SK-N-SH (cell line): Measurements from ENCODE around the gene CLCA4. TPM values are rescaled to one million over a fixed set of nuclear protein-coding genes. Genes with fewer than 3 reads are reported as not detected.

Experiments
- CTCF ChIA-PET: fragments of 300-600, 350-600 bp; formaldehyde crosslinking; extraction: SDS; loops from one replicate; lab custom pipeline; 2021; lab: Yijun Ruan, JAX
- POLR2A ChIA-PET: fragments of 350-600 bp; sonication (Branson Sonifier 250); formaldehyde crosslinking; extraction: SDS; loops from one replicate; lab custom pipeline; 2020; ENCODE audit warnings: antibody characterized with exemption, inconsistent platforms; lab: Yijun Ruan, JAX
- DNase-seq: peaks from one replicate; pipeline ENCODE4 v3.0.0; 2012
- H2AFZ ChIP-seq: fragments of 200-600 bp; sonication (generic); 2 replicates; pipeline ENCODE4 v1.8.1; 2016; ENCODE audit warnings: antibody characterized with exemption, mild to moderate bottlenecking, low read depth
- H3F3A ChIP-seq: fragments of 200-600 bp; sonication (generic); replicated peaks from 2 replicates; pipeline ENCODE3; 2016; ENCODE audit warnings: antibody characterized with exemption, mild to moderate bottlenecking; ENCODE audit not compliant: insufficient read depth
- H3K27ac ChIP-seq, 2 experiments: fragments of 200-500 bp in 1 of 2; fragments of 200-600 bp in 1 of 2; sonication (Bioruptor generic) in 1 of 2; sonication (generic), shearing (Covaris generic) in 1 of 2; 2 replicates each; pipeline versions ENCODE4 v1.5.1 to v1.6.1; 2014 to 2016; ENCODE audit warnings: low read depth in 2 of 2, inconsistent platforms in 1 of 2, low read length in 1 of 2, mild to moderate bottlenecking in 1 of 2, mixed read lengths in 1 of 2
- H3K27me3 ChIP-seq: fragments of 200-600 bp; sonication (generic), shearing (Covaris generic); 2 replicates; pipeline ENCODE4 v1.6.1; 2016; ENCODE audit warnings: mixed run types; ENCODE audit not compliant: insufficient read depth
- H3K36me3 ChIP-seq, 2 experiments: fragments of 200-500 bp in 1 of 2; fragments of 200-600 bp in 1 of 2; sonication (Bioruptor generic) in 1 of 2; sonication (generic) in 1 of 2; replicated peaks in 1 of 2; 2 replicates each; pipeline versions ENCODE3 to v1.5.1; 2014 to 2016; ENCODE audit warnings: low read length in 1 of 2, mild to moderate bottlenecking in 1 of 2; ENCODE audit not compliant: insufficient read depth in 2 of 2, control insufficient read depth in 1 of 2
- H3K4me1 ChIP-seq, 2 experiments: fragments of 200-500 bp in 1 of 2; fragments of 200-600 bp in 1 of 2; sonication (Bioruptor generic) in 1 of 2; sonication (generic), shearing (Covaris generic) in 1 of 2; 2 replicates each; pipeline versions ENCODE4 v1.5.1 to v1.6.1; 2014 to 2016; ENCODE audit warnings: low read depth in 1 of 2, low read length in 1 of 2, mixed run types in 1 of 2; ENCODE audit not compliant: insufficient read depth in 2 of 2, control insufficient read depth in 1 of 2
- H3K4me2 ChIP-seq: fragments of 200-600 bp; sonication (generic), shearing (Covaris generic); 2 replicates; pipeline ENCODE4 v1.6.1; 2017; ENCODE audit warnings: mixed run types
- H3K4me3 ChIP-seq, 2 experiments: fragments of 200-500 bp in 1 of 2; fragments of 200-600 bp in 1 of 2; sonication (Bioruptor generic) in 1 of 2; sonication (generic), shearing (Covaris generic) in 1 of 2; 2 replicates each; pipeline versions ENCODE4 v1.5.1 to v1.8.1; 2014 to 2016; ENCODE audit warnings: low read depth in 2 of 2, inconsistent platforms in 1 of 2, low read length in 1 of 2, mild to moderate bottlenecking in 1 of 2, mixed read lengths in 1 of 2, moderate library complexity in 1 of 2
- H3K79me2 ChIP-seq: fragments of 200-600 bp; sonication (generic); 2 replicates; pipeline ENCODE4 v1.8.1; 2017; ENCODE audit warnings: mild to moderate bottlenecking; ENCODE audit not compliant: insufficient read depth
- H3K9ac ChIP-seq: fragments of 200-600 bp; sonication (generic); 2 replicates; pipeline ENCODE4 v1.6.1; 2017; ENCODE audit warnings: mixed run types
- H3K9me2 ChIP-seq: fragments of 200-600 bp; sonication (generic); 2 replicates; pipeline ENCODE4 v1.6.1; 2017; ENCODE audit warnings: mixed run types
- H3K9me3 ChIP-seq: fragments of 200-600 bp; sonication (generic); 2 replicates; pipeline ENCODE4 v1.6.1; 2017; ENCODE audit warnings: mixed run types, mild to moderate bottlenecking, moderate library complexity
- H4K20me1 ChIP-seq: fragments of 200-600 bp; sonication (generic); 2 replicates; pipeline ENCODE4 v1.6.1; 2017; ENCODE audit warnings: mild to moderate bottlenecking, mixed run types; ENCODE audit not compliant: insufficient read depth
- CHD2 ChIP-seq: fragments of 150-350 bp; IDR thresholded peaks from 2 replicates; pipeline ENCODE4 v1.6.1; 2018; ENCODE audit warnings: low read length; ENCODE audit not compliant: partially characterized antibody
- EP300 ChIP-seq, 2 experiments: IDR thresholded peaks; 2 replicates each; pipeline versions ENCODE4 v1.4.0 to v1.6.1; 2012; ENCODE audit warnings: borderline replicate concordance in 1 of 2, low read depth in 1 of 2, low read length in 1 of 2
- FOXM1 ChIP-seq: IDR thresholded peaks from 2 replicates; pipeline ENCODE4 v1.4.0; 2012; ENCODE audit warnings: low read depth, mild to moderate bottlenecking
- JUND ChIP-seq: IDR thresholded peaks from 2 replicates; pipeline ENCODE4 v1.4.0; 2012
- MXI1 ChIP-seq: IDR thresholded peaks from 2 replicates; pipeline ENCODE4 v1.6.1; 2012; ENCODE audit warnings: mild to moderate bottlenecking, low read depth, low read length, improper control_type of control experiment
- NFIC ChIP-seq: IDR thresholded peaks from 2 replicates; pipeline ENCODE4 v1.4.0; 2012; ENCODE audit warnings: borderline replicate concordance
- NRF1 ChIP-seq: IDR thresholded peaks from 2 replicates; pipeline ENCODE4 v1.6.1; 2012; ENCODE audit warnings: low read depth, mild to moderate bottlenecking, low read length
- POLR2AphosphoS5 ChIP-seq: IDR thresholded peaks from 2 replicates; pipeline ENCODE4 v1.6.1; 2012; ENCODE audit warnings: low read depth, low read length
- RAD21 ChIP-seq: IDR thresholded peaks from 2 replicates; pipeline ENCODE4 v1.6.1; 2012; ENCODE audit warnings: mild to moderate bottlenecking, low read length
- RCOR1 ChIP-seq: fragments of 150-350 bp; IDR thresholded peaks from 2 replicates; pipeline ENCODE4 v1.6.1; 2017; ENCODE audit warnings: antibody characterized with exemption, low read length
- RXRA ChIP-seq: IDR thresholded peaks from 2 replicates; pipeline ENCODE4 v1.4.0; 2012; ENCODE audit warnings: low read depth, mild to moderate bottlenecking, borderline replicate concordance
- SIN3A ChIP-seq: IDR thresholded peaks from 2 replicates; pipeline ENCODE4 v1.6.1; 2012; ENCODE audit warnings: low read depth, mild to moderate bottlenecking, low read length, moderate library complexity, borderline replicate concordance
- TAF1 ChIP-seq: IDR thresholded peaks from 2 replicates; pipeline ENCODE4 v1.6.1; 2012; ENCODE audit warnings: low read depth, mild to moderate bottlenecking, low read length, moderate library complexity, borderline replicate concordance
- YY1 ChIP-seq: IDR thresholded peaks from 2 replicates; pipeline ENCODE4 v1.4.0; 2012; ENCODE audit warnings: low read depth, mild to moderate bottlenecking
- WGBS: methylation state at CpG from one replicate; pipeline ENCODE4 v1.1.6; 2017; ENCODE audit warnings: low lambda C conversion rate; 5-methylcytosine and 5-hydroxymethylcytosine counted together
- polyA plus RNA-seq, 3 experiments: library from polyadenylated mRNA; depleted of rRNA; stranded (reverse); fragments of >200 nt; gene quantifications; 2 replicates each; pipeline ENCODE4 v1.2.3, GENCODE V29; 2012
- TF ChIP-seq, protein P1 (sequence below): IDR thresholded peaks from 2 replicates; pipeline ENCODE4 v1.6.1; 2012; ENCODE audit warnings: mild to moderate bottlenecking, low read depth, low read length, moderate library complexity
- TF ChIP-seq, protein P2 (sequence below): IDR thresholded peaks from 2 replicates; pipeline ENCODE4 v1.4.0; 2012; ENCODE audit warnings: low read depth
- TF ChIP-seq, protein P3 (sequence below): IDR thresholded peaks from 2 replicates; pipeline ENCODE4; 2012
- TF ChIP-seq, protein P4 (sequence below): IDR thresholded peaks from 2 replicates; pipeline ENCODE4 v1.4.0; 2012; ENCODE audit warnings: low read depth, borderline replicate concordance
- TF ChIP-seq, protein P5 (sequence below): fragments of 200-600 bp; sonication (generic); IDR thresholded peaks from 2 replicates; pipeline ENCODE4 v1.6.1; 2017; ENCODE audit warnings: antibody characterized with exemption, mild to moderate bottlenecking, moderate library complexity

Gene CLCA4
- polyA plus RNA-seq, 1 of the 3 experiments (the other 2 are of a cell fraction): not detected

DNA sequence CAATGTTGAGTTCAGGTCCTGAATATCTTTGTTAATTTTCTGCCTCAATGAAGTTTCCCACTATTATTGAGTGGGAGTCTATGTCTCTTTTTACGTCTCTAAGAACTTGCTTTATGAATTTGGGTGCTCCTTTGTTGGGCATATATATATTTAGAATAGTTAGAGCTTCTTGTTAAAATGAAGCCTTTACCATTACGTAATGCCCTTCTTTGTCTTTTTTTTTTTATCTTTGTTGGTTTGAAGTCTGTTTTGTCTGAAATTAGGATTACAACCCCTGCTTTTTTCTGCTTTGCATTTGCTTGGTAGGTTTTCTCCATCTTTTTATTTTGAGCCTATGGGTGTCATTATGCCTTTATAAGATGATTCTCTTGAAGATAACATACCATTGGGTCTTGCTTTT is 10.9 kb downstream of the CLCA4 start:
- no peak overlapping the region for H3K4me2 ChIP-seq
- H3K36me3 ChIP-seq: no peaks in the 10 kb centered on the region
- no peaks in the 10 kb centered on the region for H3K4me1 ChIP-seq
- ChIA-PET POLR2A (no interaction called here), CTCF (no interaction called here)
- no peaks in the 10 kb centered on the region for H3F3A ChIP-seq
- DNase-seq: no peak
- no peaks in the 10 kb centered on the region; the same call in 1 of the 2 replicates for H3K9me2 ChIP-seq
- H2AFZ ChIP-seq: no peak overlapping the region
- H3K9ac ChIP-seq: no peak overlapping the region
- no peak overlapping the region for H3K27ac ChIP-seq
- no peaks in the 10 kb centered on the region for H3K27me3 ChIP-seq
- H4K20me1 ChIP-seq: no peaks in the 10 kb centered on the region
- no peaks in the 10 kb centered on the region for H3K9me3 ChIP-seq
- no peaks in the 10 kb centered on the region for H3K79me2 ChIP-seq
- WGBS: 3% methylated on average over 2 of the region's 2 CpGs
- no peak overlapping the region for H3K4me3 ChIP-seq
- TF ChIP-seq YY1 (no peak), TAF1 (no peak), EP300 (IDR thresholded peaks at IDR 0.05; ENCODE audit: borderline replicate concordance in 1 of 2, low read depth in 1 of 2, low read length in 1 of 2) (no peak), RAD21 (no peak), JUND (no peak), NFIC (no peak), RCOR1 (no peak), RXRA (no peak), SIN3A (no peak), NRF1 (no peak), CHD2 (no peak), FOXM1 (no peak), MXI1 (no peak), POLR2AphosphoS5 (no peak)
- TF ChIP-seq, protein P1, sequence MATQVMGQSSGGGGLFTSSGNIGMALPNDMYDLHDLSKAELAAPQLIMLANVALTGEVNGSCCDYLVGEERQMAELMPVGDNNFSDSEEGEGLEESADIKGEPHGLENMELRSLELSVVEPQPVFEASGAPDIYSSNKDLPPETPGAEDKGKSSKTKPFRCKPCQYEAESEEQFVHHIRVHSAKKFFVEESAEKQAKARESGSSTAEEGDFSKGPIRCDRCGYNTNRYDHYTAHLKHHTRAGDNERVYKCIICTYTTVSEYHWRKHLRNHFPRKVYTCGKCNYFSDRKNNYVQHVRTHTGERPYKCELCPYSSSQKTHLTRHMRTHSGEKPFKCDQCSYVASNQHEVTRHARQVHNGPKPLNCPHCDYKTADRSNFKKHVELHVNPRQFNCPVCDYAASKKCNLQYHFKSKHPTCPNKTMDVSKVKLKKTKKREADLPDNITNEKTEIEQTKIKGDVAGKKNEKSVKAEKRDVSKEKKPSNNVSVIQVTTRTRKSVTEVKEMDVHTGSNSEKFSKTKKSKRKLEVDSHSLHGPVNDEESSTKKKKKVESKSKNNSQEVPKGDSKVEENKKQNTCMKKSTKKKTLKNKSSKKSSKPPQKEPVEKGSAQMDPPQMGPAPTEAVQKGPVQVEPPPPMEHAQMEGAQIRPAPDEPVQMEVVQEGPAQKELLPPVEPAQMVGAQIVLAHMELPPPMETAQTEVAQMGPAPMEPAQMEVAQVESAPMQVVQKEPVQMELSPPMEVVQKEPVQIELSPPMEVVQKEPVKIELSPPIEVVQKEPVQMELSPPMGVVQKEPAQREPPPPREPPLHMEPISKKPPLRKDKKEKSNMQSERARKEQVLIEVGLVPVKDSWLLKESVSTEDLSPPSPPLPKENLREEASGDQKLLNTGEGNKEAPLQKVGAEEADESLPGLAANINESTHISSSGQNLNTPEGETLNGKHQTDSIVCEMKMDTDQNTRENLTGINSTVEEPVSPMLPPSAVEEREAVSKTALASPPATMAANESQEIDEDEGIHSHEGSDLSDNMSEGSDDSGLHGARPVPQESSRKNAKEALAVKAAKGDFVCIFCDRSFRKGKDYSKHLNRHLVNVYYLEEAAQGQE: no peak
- TF ChIP-seq, protein P2, sequence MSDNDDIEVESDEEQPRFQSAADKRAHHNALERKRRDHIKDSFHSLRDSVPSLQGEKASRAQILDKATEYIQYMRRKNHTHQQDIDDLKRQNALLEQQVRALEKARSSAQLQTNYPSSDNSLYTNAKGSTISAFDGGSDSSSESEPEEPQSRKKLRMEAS: no peak
- TF ChIP-seq, protein P3, sequence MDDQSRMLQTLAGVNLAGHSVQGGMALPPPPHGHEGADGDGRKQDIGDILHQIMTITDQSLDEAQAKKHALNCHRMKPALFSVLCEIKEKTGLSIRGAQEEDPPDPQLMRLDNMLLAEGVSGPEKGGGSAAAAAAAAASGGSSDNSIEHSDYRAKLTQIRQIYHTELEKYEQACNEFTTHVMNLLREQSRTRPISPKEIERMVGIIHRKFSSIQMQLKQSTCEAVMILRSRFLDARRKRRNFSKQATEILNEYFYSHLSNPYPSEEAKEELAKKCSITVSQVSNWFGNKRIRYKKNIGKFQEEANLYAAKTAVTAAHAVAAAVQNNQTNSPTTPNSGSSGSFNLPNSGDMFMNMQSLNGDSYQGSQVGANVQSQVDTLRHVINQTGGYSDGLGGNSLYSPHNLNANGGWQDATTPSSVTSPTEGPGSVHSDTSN: no peak
- TF ChIP-seq, protein P4, sequence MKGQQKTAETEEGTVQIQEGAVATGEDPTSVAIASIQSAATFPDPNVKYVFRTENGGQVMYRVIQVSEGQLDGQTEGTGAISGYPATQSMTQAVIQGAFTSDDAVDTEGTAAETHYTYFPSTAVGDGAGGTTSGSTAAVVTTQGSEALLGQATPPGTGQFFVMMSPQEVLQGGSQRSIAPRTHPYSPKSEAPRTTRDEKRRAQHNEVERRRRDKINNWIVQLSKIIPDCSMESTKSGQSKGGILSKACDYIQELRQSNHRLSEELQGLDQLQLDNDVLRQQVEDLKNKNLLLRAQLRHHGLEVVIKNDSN: no peak
- TF ChIP-seq, protein P5, sequence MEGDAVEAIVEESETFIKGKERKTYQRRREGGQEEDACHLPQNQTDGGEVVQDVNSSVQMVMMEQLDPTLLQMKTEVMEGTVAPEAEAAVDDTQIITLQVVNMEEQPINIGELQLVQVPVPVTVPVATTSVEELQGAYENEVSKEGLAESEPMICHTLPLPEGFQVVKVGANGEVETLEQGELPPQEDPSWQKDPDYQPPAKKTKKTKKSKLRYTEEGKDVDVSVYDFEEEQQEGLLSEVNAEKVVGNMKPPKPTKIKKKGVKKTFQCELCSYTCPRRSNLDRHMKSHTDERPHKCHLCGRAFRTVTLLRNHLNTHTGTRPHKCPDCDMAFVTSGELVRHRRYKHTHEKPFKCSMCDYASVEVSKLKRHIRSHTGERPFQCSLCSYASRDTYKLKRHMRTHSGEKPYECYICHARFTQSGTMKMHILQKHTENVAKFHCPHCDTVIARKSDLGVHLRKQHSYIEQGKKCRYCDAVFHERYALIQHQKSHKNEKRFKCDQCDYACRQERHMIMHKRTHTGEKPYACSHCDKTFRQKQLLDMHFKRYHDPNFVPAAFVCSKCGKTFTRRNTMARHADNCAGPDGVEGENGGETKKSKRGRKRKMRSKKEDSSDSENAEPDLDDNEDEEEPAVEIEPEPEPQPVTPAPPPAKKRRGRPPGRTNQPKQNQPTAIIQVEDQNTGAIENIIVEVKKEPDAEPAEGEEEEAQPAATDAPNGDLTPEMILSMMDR: no peak
